Dedifferentiated amniotic fluid mesenchymal stem cell (primary cell): ENCODE measurements around the gene PER3.
A peak's percentile ranks its signal among the peaks of the same experiment; 100 is the strongest.
"Not testable (repeated sequence)": the region's sequence is repeated elsewhere in the genome, so short reads cannot be mapped to it uniquely, and the experiment has no call there.

Experiments used
- DNase-seq: peaks from one replicate; pipeline ENCODE4 v3.0.0-alpha.2; 2016; ENCODE audit errors: extremely low spot score

The PER3 gene

DNA sequence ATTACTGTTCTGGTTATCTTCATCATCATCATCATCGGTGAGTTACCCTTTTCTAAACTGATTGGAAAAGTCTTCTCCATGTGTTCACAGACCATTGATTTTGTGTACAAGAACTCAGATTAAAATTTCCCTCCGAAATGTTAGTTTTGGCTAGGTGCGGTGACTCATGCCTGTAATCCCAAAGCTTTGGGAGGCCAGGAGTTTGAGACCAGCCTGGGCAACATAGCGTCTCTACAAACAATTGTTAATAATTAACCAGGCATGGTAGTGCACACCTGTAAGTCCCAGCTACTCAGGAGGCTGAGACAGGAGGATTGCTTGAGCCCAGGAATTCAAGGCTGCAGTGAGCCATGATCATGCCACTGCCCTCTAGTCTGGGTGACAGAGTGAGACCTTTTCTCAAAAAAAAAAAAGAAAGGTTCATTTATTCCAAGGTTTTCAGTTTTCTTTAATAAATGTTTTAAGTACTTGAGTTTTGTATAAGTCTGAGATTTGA, 5.9 kb upstream of the PER3 start:
- DNase-seq, result no peak

DNA sequence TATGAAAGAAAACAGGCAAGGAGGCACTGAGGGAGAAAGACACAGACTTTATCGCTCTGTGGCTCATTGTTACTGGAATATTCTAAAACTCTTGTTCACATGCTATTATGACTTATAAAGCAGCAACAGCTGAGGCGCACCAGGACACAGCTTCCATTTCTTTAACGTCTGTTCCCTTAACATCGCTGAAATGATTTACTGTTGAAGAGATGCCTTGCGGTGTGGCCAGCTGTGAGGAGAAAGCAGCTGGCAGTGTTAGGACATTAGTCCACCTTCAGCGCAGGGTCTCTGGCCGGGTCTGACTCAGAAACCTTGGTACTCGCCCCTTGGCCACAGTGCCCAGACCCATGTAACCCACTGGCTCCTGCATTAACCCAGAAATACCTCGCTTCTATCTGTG, 3.1 kb upstream of the PER3 start:
- no peak for DNase-seq

DNA sequence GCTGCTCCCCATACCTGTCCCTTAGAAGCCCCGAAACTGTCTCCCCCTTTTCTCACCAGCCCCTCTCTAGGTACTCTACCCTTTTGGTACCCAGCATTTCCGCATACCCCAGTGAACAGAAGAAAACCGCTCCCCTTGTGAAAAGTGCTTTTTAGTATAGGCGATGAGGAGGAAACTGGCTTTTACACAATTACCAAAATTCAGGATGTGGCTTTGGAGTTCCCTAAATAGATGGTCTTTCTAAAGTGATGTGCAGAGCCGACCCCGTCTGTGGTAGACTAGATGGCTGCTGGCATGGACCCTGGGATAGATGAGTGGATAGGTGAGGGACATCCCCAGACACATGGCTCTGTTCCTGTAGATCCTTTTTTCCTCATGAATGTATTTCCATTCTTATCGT, 2.6 kb upstream of the PER3 start:
- DNase-seq, result no peak

DNA sequence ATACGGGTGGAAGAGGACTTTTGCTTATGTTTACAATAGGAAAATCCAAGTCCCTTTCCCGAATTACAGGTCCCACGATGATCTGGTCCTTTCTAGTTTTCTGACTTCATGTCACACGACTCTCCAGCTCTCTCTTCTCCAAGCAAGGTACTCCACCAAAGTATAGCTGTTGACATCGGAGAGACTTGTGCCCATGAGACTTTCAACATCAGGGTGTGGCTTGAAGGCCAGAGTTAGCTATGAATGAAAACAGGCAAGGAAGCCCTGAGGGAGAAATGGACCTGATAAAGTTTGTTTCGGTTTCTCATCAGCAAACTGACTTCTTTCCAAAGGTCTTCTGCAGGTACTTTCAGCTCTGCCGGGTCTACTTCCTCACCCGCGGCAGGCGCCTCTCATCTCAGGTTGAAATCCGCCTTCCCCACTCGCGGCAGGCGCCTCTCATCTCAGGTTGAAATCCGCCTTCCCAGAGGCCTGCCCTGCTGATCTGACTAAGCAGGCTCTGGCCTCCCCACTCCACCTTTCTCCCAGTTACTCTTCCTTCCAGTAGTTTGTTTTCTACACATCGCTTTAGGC, 2.1 kb upstream of the PER3 start:
- no peak for DNase-seq

DNA sequence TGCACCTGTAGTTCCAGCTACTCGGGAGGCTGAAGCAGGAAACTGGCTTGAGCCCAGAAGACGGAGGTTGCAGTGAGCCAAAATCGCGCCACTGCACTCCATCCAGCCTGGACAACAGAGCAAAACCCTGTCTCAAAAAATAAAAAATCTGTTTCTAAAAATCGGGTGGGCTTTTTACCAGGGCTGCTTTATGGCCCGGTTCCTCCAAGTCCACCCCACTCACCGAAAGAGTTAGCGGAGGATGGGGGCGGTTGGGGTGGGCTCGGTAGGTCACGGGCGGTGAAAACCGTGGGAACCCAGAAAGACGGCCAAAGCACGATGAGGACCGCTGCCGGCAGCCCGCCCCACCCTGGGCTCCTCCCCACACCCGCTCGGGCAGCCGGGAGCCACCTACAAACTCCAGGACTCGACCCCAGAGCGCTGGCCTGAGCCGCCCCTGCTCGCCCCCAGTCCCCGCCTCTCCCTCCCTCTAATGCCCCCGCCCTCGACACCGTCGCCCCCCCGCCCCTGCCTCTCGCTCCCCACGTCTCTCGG, 846 bp upstream of the PER3 start:
- peak; percentile 19 for DNase-seq

DNA sequence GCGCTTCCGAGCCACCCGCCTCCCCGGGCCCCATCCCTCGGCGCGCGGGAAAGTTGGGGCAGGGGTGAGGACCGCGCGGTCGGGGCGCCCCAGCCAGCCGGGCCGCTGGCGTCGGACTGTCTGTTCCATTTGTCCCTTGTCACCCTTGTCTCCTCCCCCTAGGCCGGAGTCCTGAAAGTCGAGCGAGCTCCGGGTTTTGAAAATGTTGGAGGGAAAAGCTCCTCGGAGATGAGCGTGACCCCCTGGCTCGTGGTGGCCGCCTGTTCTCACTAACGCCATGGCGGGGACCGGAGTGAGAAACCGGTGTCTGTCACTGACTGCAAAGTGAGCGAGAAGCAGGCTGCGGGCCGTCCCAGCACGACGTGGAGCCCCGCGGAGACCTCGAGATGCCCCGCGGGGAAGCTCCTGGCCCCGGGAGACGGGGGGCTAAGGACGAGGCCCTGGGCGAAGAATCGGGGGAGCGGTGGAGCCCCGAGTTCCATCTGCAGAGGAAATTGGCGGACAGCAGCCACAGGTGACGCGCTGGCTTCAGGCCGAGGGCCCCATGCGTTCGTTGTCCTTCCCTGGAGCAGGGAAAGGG, 491 bp downstream of the PER3 start:
- no peak for DNase-seq

DNA sequence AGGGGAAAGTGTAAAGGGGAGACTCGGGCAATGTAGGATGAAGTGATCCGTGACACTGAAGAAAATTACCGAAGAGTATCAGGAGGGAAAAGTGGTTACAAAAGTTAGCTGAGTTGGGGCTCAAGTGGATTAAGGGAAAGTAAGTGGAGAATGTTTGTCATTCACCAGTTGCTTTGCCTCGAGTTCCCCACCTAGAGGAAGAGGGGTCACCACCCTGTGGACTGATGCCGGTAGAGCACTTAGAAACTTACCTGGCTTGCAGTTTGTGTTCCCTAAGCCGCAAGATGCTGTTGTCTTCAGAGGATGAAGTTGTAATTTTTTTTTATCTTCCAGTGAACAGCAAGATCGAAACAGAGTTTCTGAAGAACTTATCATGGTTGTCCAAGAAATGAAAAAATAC, 1.0 kb downstream of the PER3 start:
- DNase-seq, result no peak

DNA sequence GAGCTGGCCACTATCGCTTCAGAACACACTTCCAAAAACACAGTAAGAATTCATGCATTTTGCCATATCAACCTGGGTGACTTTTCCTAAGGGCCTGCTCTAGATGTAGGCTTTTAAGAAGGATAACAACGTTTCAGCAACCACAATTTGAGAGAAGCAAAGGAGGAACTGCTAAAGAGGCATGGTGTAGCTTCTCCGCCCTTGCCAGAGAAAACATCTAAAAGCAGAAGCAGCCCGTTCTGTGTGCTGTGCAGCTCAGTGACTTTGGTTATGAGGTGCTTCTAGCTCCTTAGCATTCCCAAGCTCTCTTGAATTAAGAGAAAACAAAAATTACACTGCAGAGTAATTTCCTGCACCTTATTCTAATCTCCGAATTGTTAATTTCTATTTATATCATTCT, 2.7 kb downstream of the PER3 start:
- no peak for DNase-seq

DNA sequence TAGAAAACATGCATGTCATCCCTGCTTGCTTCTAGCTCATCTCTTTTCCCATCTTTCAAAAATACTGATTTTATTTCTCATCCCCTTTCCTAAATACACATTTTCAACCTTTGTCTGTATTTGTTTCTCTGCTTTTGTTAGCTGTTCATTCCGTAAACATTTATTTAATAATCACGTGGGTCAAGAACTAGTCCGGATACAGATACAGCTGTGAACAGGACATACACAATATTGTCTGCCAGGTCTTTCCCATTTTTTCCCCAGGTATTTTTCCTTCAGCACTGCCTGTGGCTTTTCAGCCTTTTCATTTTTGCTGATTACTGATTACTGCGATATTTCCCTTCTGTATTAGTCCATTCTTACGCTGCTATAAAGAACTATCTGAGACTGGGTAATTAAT, 5.7 kb downstream of the PER3 start:
- no peak for DNase-seq

DNA sequence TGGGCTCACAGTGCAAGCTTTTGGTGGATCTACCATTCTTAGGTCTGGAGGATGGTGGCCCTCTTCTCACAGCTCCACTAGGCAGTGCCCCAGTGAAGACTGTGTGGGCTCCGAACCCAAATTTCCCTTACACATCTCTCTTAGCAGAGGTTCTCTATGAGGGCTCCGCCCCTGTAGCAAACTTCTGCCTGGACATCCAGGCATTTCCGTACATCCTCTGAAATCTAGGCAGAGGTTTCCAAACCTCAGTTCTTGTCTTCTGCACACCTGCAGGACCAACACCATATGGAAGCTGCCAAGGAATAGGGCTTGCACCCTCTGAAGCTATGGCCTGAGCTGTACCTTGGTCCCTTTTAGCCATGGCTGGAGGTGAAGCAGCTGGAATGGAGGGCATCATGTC, 6.9 kb downstream of the PER3 start:
- not testable (repeated sequence) for DNase-seq

DNA sequence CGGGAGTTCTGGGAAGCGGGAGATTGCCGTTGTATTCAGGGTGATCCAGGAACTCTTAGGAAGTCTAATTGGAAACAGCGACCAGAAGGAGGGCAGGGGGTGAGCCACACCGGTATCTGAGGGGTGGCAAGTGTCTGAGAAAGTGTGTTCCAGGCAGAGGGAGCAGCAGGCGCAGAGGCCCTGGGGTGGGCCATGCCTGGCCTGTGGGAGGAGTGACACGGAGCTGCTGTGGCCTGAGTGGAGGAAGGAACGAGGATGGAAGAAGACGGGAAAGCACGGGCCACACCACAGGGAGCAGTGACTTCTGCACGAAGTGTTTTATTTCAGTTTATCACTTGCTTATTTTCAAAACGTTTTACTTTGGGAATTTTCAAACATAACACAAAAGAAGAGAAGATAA, 11.3 kb downstream of the PER3 start:
- DNase-seq, result no peak

DNA sequence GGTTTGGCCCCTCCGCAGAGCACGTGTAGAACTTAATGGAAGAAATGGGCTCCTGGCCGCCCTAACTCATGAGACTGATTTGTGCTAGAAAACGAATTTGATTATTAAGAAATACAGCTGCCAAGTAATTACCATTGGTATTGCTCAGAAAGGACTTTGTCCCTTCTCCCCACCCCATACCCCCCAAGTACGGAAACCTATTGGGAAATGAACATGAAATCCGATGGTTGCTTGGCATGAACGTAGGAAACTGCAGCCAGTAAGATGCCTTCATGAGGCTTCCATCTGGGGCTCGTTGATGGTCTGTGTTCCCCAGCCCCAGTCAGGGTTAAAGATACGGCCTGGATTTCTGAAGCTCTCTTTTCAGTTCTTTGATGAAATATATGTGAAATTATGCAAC, 21.4 kb downstream of the PER3 start:
- DNase-seq, result no peak

DNA sequence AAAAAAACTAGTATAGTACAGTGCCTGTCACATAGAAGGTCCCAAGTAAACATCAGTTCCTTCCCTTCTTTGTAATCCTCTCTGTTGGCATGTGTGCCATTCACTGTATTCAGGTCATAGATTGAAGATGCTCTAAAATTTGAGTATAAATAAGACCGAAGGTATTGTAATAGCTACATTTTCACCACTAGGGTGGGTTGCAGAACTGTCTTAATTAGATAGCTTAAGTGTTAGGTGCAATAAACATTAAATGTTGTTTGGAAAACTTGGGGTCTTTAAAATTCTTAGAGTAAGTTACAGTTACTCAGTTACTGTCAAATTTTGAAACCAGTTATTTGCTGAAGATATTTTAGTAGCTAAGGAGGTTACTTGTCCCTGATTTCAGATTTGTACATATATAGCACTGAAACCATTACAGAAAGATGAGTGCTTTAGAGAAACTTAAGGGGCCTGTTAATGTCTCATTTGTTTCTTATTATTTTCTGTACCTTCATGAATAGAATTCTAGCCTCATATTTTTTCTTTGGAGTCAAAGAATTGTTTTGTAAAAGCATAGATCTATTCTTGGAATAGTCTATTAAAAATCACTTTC, 24.3 kb downstream of the PER3 start:
- DNase-seq, result no peak

DNA sequence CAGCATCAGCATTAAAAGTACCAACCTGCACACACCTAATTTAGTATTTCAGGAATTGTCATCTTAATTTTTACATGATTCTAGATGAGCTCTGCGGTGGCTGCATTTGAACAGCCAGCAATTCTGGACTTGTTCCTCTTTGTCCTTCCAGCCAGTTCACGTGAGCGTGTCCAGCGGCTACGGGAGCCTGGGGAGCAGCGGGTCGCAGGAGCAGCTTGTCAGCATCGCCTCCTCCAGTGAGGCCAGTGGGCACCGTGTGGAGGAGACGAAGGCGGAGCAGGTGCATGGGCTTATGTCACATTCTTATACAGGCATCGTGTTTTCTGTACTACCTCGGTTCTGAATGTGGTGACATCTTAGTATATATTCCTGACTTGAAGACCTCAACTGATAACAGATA, 25.7 kb downstream of the PER3 start:
- DNase-seq, result no peak

DNA sequence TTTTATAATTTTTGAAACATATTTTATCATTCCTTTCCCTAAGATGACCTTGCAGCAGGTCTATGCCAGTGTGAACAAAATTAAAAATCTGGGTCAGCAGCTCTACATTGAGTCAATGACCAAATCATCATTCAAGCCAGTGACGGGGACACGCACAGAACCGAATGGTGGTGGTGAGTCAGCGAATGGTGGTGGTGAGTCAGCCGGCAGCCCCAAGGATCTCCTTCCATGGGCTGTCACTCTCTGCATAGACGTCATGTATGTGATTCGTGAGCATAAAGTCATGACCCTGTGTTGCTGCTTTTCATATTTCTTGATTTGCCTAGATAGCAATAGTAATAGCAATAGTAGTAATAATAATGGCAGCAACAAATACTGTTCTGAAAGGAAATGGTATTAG, 26.3 kb downstream of the PER3 start:
- DNase-seq, result peak; percentile 20

DNA sequence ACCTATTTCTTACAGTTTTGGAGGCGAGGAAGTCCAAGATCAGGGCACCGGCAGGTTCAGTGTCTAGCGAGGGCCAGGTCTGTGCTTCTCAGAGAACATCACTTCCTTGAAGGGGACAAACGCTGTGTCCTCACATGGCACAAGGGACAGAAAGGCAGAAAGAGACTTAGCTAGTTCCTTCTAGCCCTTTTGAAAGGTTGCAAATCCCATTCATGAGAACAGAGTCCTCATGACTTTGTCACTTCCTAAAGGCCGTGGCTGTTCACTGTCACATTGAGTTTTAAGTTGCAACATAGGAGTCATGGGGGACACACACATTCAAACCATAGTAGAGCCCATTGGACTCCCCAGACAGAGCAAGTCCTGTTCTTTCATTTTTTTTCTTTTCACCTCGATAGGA, 27.4 kb downstream of the PER3 start:
- DNase-seq, result no peak

DNA sequence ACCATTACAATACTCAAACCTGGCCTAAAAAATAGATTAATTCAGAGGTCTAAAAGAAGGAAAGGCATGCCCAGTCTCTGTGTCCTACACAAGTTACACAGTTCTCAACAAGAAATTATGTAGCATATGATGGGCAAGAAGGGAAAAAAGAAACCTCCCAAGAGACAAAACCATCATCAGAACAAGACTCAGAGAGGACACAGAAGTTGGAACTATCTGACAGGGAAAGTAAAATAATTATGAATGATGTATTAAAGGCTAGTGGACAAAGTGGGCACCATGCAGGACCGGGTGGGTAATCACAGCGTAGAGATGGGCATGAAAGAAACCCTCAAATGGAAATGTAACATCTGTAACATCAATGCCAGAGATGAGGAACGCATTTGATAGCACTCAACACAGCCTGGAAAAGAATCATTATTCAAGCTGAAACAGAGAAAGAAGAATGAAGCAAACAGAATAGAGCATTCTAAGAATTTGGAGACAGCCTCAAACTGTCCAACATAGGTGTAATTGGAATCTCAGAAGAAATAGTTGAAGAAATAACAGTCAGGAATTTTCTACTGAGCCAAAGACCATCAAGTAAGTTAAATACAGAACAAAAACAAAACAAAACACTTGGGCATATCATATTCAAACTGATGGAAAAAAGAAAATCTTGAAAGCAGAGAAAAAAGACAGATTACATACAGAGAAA, 29.7 kb downstream of the PER3 start:
- DNase-seq, result no peak

DNA sequence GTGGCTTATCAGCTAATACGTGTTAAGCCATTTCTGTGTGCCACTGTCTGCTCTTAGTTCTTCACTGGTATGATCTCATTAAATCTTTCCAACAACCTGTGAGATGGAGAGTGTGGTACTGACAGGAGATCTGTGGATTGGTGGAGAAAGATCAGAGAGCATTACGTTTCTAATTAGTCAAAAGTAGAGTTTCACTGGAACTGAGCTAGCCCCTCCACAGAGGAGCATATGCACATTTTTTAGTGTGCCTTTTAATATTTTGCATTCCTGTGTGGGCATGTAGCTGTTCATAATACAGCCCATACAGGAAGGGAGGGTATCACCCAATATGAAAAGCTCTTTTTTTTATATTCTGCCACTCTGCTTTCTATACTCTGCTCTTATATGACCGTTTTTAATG, 37.2 kb downstream of the PER3 start:
- DNase-seq, result no peak

DNA sequence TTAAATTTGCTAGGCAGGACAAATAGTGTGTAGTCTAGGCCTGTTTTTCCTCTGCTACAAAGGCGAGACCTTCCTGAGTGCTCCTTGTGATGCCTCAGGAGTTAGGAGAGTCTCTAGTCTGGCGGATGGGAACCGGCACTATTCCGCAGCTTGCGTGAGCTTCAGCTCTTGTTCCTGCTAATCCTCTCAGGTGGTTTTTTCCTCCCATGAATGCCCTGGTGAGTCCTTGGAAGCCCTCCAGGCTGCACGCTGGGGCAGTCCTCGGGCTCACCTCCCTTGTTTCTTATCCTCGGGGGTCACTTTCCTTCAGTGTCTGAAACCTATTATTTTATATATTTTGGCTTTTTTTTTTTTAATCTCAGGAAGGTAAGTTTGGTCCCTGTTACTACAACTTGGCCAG, 40.6 kb downstream of the PER3 start:
- DNase-seq, result no peak

DNA sequence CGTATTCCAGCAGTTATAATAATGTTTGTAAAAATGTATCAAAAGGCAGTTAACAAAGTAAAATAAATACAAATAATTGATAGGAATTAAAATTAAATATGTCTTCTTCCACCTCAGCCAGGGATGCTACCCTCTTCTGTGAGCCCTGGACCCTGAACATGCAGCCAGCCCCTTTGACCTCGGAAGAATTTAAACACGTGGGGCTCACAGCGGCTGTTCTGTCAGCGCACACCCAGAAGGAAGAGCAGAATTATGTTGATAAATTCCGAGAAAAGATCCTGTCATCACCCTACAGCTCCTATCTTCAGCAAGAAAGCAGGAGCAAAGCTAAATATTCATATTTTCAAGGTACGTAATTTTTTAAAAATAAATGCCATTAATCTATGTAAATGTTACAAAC, 42.3 kb downstream of the PER3 start:
- DNase-seq, result no peak

DNA sequence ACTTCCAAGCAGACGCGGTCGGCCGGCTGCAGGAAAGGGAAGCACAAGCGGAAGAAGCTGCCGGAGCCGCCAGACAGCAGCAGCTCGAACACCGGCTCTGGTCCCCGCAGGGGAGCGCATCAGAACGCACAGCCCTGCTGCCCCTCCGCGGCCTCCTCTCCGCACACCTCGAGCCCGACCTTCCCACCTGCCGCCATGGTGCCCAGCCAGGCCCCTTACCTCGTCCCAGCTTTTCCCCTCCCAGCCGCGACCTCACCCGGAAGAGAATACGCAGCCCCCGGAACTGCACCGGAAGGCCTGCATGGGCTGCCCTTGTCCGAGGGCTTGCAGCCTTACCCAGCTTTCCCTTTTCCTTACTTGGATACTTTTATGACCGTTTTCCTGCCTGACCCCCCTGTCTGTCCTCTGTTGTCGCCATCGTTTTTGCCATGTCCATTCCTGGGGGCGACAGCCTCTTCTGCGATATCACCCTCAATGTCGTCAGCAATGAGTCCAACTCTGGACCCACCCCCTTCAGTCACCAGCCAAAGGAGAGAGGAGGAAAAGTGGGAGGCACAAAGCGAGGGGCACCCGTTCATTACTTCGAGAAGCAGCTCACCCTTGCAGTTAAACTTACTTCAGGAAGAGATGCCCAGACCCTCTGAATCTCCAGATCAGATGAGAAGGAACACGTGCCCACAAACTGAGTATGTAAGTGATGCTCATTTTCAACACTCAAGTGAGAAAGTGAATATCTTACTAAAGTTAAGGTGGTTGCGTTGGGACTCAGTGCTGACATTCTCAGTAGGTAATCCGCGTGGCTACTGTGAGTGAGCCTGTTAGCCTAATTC, 43.2 kb downstream of the PER3 start:
- no peak for DNase-seq

DNA sequence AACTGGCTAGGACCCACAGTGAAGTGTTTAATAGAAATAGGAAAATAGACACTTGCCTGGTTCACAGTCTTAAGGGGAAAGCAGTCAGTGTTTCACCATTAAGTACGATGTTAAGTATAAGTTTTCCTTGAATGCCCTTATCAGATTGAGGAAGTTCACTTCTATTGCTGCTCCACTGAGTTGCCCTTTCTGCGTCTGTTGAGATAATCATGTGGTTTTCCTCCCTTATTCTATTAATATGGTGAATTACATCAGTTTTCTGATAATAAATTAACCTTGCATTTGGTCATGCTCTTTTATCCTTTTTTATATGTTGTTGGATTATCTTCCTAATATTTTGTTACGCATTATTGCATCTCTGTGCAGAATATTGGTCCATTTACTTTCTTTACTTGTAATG, 47.4 kb downstream of the PER3 start:
- DNase-seq, result no peak
